OCI-LY3 (cell line): ENCODE measurements around the gene RPAIN.

ENCODE experiments used
- EZH2phosphoT487 ChIP-seq: fragments of 200-600 bp; shearing (Covaris generic); IDR thresholded peaks from 2 replicates; pipeline ENCODE4 v1.6.1; 2018; ENCODE audit warnings: antibody characterized with exemption, mixed run types, low read depth
- TF ChIP-seq, protein P1 (sequence below): fragments of 200-600, 300-600 bp; sonication (generic); IDR thresholded peaks from 2 replicates; pipeline ENCODE4 v1.5.1; 2014; ENCODE audit warnings: antibody characterized with exemption, low read length, low read depth

DNA sequence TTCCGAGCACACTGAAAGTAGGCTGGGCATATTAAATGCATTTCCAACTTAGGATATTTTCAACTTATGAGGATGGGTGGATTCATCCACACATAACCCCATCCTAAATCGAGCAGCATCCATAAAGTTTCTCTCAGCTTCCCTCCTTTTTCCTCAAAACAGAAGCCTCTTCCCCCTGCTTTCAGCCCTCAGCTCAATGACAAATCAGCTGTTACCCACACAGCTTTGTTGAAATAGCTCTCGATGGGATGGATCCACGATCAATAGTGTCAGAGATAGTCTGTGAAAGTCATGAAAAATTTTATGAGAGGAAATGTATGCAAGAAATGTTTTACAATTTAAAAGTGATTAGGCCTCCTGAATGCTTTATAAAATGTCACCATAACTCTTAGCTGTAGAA lies 46.3 kb downstream of the RPAIN start:
- TF ChIP-seq, protein P1, sequence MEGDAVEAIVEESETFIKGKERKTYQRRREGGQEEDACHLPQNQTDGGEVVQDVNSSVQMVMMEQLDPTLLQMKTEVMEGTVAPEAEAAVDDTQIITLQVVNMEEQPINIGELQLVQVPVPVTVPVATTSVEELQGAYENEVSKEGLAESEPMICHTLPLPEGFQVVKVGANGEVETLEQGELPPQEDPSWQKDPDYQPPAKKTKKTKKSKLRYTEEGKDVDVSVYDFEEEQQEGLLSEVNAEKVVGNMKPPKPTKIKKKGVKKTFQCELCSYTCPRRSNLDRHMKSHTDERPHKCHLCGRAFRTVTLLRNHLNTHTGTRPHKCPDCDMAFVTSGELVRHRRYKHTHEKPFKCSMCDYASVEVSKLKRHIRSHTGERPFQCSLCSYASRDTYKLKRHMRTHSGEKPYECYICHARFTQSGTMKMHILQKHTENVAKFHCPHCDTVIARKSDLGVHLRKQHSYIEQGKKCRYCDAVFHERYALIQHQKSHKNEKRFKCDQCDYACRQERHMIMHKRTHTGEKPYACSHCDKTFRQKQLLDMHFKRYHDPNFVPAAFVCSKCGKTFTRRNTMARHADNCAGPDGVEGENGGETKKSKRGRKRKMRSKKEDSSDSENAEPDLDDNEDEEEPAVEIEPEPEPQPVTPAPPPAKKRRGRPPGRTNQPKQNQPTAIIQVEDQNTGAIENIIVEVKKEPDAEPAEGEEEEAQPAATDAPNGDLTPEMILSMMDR, result no peak
- TF ChIP-seq EZH2phosphoT487, result no peak
